T47D (cell line): Measurements from ENCODE around the gene SCML1.
A peak's percentile ranks its signal among the peaks of the same experiment; 100 is the strongest.

Source experiments
- DNase-seq, 2 experiments: peaks; one replicate each; pipeline versions ENCODE4 v3.0.0 to v3.0.0-alpha.2; 2011 to 2012; ENCODE audit warnings: low read depth in 1 of 2, low spot score in 1 of 2
- JUND ChIP-seq: IDR thresholded peaks from 2 replicates; pipeline ENCODE4 v1.6.1; 2012; ENCODE audit warnings: low read depth
- in situ Hi-C: cut with HindIII; loops from 2 replicates; pipeline ENCODE4 v1.10.0; 2016; ENCODE audit warnings: low sequenced_read_pairs, low pct_unique_long_range_greater_than_20kb

The SCML1 gene

DNA sequence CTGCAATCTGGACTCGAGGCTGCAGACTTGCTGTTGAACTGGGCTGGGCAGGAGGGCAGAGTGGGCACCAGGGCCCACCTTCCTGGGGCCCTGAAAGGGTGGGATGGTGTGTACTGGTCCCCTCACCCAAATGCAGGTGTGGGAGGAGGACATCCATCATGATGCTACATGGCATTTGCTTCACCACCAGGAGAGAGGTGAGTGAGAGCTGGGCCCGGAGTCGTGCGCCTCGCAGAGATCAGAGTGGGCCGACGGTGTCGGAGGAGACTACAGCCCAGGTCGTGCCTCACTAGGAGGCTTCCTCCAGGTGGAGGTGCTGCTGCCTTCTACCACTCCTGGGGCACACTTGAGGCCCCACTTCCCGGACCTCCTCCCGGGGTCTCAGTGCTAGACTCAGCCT is 50.3 kb downstream of the SCML1 start:
- in situ Hi-C loops = no loop called here
- no peak for TF ChIP-seq JUND
- no peak for DNase-seq

DNA sequence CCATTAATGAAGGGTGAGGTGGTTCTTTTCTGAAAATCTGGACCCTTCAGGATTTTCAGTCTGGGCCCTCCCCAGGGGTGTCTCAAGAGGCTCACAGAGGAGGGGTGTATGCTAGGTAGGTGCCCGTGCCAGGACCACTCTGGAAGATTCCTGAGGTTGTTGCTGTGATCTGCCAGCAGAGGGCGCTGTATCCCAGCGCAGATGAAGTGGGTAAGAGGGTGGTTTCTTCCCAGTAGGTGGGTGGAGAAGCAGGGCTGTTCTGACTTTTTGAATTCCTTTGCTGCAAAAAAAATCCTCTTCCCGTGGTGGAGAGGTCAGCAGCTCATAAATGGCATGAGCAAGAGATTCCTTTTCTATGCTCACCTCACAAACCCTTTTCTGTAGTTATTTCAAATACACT is 51.1 kb downstream of the SCML1 start:
- peak; percentile 37 to 56 for DNase-seq
- in situ Hi-C loops = no loop called here
- no peak for TF ChIP-seq JUND

DNA sequence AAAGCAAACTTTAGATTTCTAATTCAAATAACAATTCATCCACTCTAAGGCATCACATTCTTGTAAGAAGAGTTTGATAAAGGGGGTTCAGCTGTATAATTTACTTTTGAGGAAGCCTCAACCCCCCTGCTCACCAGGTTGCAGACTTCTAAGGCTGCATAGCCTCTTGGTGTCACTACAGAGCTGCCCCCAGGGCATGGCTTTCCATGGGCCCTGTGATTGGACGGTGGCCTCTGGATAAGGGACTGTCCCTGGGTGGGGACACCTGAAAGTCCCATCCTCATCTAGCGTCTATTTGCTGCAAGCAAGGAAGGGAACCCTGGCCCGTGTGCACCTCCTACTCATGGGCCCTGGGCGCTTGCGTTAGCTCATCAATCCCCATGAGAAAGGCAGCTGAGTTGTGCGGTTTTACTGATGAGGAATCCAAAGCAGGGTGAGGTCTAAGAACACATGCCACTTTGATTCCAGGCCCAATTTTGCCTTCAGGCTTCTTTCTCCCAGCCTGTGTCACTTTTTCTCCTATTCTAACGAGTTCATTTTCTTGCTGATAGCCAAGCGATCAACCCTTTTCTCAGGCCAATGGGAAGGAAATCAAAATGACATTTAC is 51.8 kb downstream of the SCML1 start:
- no peak for DNase-seq
- TF ChIP-seq JUND = no peak
- in situ Hi-C loops = no loop called here

DNA sequence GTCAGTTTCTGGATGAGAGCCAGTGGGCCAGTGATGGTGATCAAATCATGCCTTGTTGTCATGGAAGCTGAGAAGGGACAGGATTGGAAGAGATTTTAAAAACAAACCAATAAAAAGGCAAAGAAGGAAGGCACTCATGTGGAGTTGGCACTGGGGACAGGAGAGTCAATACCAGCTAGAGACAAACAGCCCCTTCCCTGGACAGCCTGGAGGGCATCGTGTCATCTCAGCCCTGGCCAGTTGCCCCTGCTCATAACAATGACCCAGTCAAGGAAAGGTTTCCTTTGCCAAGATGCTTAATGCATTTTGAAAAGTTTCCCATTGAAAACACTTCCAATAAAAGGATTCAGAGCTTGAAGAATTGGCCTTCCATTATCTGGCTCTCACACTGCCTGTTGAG is 55.5 kb downstream of the SCML1 start:
- in situ Hi-C loops = no loop called here
- TF ChIP-seq JUND = no peak
- no peak for DNase-seq

DNA sequence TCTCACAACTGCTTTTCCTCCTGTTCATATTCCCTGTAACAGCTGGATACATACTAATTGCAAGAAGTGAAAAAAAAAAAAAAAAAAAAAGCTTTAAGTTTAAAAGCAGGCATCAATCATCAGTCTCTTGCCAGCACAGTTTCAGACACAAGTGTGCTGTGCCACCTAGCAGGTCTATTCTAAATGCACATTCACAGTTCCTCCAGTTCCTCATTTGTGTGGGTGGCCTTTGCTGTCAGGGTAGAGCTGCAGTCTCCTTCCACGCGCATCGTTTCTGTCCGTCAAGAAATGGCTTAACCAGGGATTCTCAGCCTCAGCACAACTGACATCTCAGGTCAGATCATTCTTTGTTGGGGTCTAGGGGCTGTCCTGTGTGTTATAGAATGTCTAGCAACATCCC is 61.6 kb downstream of the SCML1 start:
- no peak for DNase-seq
- TF ChIP-seq JUND = no peak
- in situ Hi-C loops = no loop called here

DNA sequence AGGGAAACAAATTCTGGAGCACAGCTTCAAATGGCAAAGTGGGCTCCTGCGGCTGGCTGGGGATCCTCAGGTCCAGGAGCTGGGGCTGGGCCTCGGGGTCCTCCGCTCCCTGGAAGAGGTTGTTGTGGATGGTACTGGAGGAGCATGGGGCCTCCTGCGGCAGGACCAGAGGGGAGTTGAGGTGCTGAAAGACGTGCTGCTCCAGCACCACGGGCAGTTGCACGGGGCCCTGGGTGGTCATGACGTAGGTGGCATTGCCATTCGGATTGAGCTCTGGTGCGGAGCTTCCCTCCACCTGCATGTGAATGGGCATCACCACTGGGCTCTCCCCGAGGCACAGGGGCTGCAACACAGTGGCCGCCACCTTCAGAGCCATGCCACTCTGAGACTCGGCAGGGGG is 64.1 kb downstream of the SCML1 start:
- in situ Hi-C loops = no loop called here
- TF ChIP-seq JUND = no peak
- no peak for DNase-seq

DNA sequence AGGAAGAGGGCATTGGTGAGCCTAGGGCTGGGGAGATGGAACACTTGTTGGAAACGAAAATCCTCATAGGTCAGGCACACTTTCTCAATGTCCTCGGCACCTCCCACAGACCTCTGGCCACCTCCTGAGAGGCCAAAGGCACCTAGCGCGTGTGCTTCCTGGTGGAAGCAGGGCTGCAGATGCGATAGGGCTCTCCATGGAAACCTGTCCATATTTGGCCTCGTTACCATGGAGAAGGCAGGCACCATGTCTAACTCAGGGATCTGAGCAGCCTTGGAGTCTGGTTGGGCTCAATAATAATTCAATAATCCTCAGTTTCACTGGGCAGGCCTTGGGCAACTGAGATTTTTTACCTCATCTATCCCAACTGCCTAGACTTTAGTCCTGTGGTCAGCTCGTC is 65.5 kb downstream of the SCML1 start:
- DNase-seq = no peak
- in situ Hi-C loops = no loop called here
- TF ChIP-seq JUND = no peak

DNA sequence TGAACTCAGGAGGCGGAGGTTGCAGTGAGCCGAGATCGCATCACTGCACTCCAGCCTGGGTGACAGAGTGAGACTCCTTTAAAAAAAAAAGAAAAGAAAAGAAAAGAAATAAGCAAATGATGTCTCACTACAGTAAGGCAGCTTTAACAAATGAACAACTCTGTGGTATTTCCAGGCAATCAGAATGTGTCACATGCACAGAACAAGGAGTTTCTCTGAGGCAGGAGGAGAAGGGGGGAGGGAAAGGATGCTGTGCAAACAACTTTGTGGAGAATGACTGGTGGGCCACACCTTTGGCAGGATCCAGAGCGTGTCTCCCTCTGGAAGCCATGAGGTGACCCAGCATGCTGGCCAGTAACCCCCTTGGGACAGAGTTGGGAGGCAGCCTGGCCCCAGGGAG is 66.2 kb downstream of the SCML1 start:
- DNase-seq = no peak
- TF ChIP-seq JUND = no peak
- in situ Hi-C loops = no loop called here
